ENCODE data around the gene SORCS1. TPM values are rescaled to one million over a fixed set of nuclear protein-coding genes. Genes with fewer than 3 reads are reported as not detected.

SORCS1 gene
- total RNA-seq, 4 donors from 2014 or later = 1.2 to 11.8 (median 6.2) TPM

- 81 to 92% methylated on average over 2 of the region's 2 CpGs for WGBS, 2 donors
- intact Hi-C loops (cut with DNase I) = no loop called here
- no peak for TF ChIP-seq CTCF (IDR thresholded peaks at IDR 0.05)
- no peak for TF ChIP-seq POLR2A (IDR thresholded peaks at IDR 0.05)
Measured at GRCh38 chr10:106722524-106722923, 442.0 kb downstream of the SORCS1 start.

GRCh38 chr10:106720683-106721082, 443.8 kb downstream of the SORCS1 start:
- no peak overlapping the region for H3K27ac ChIP-seq
- H3K4me3 ChIP-seq (replicated peaks in 1 of 3) = no peak overlapping the region
- intact Hi-C loops (cut with DNase I) = no loop called here
- no peak for DNase-seq
- no peaks in the 10 kb centered on the region for H3K27me3 ChIP-seq
- 82 to 83% methylated on average over 2 of the region's 2 CpGs for WGBS, 2 donors
- TF ChIP-seq CTCF (IDR thresholded peaks at IDR 0.05) = no peak
- TF ChIP-seq POLR2A (IDR thresholded peaks at IDR 0.05) = no peak
- H3K4me1 ChIP-seq = peaks cover 0 to 2% of the 10 kb centered on the region in 2 donors
- H3K9me3 ChIP-seq = no peaks in the 10 kb centered on the region
- no peaks in the 10 kb centered on the region for H3K36me3 ChIP-seq

More at GRCh38 chr10:106722524-106722923, 442.0 kb downstream of the SORCS1 start:
- Histone ChIP-seq H3K4me1 (no peaks in the 10 kb centered on the region), H3K4me3 (replicated peaks in 1 of 3) (no peak overlapping the region), H3K27me3 (no peaks in the 10 kb centered on the region), H3K36me3 (no peaks in the 10 kb centered on the region), H3K27ac (no peak overlapping the region), H3K9me3 (no peaks in the 10 kb centered on the region)
- no peak for DNase-seq

- WGBS, 2 donors = 52 to 72% methylated on average over 1 of the region's 1 CpG
- intact Hi-C loops (cut with DNase I) = no loop called here
- H3K27ac ChIP-seq = no peak overlapping the region
- no peak for TF ChIP-seq POLR2A (IDR thresholded peaks at IDR 0.05)
- TF ChIP-seq CTCF (IDR thresholded peaks at IDR 0.05) = no peak
- H3K4me1 ChIP-seq = peaks cover 0 to 2% of the 10 kb centered on the region in 2 donors
- no peak for DNase-seq
- H3K4me3 ChIP-seq (replicated peaks in 1 of 3) = no peak overlapping the region
- H3K27me3 ChIP-seq = no peaks in the 10 kb centered on the region
- no peaks in the 10 kb centered on the region for H3K36me3 ChIP-seq
- H3K9me3 ChIP-seq = no peaks in the 10 kb centered on the region
Measured at GRCh38 chr10:106716381-106716780, 448.1 kb downstream of the SORCS1 start.

- TF ChIP-seq CTCF (IDR thresholded peaks at IDR 0.05) = no peak
- no peak for TF ChIP-seq POLR2A (IDR thresholded peaks at IDR 0.05)
- Histone ChIP-seq H3K9me3 (no peaks in the 10 kb centered on the region), H3K4me3 (replicated peaks in 1 of 3) (no peak overlapping the region), H3K27ac (no peak overlapping the region), H3K4me1 (peaks cover 0 to 2% of the 10 kb centered on the region in 2 donors), H3K27me3 (no peaks in the 10 kb centered on the region), H3K36me3 (no peaks in the 10 kb centered on the region)
- DNase-seq = no peak
- intact Hi-C loops (cut with DNase I) = no loop called here
- WGBS, 2 donors = 75 to 77% methylated on average over 6 of the region's 6 CpGs
Measured at GRCh38 chr10:106714734-106715555, 449.6 kb downstream of the SORCS1 start.

GRCh38 chr10:106713846-106714245, 450.7 kb downstream of the SORCS1 start:
- intact Hi-C loops (cut with DNase I) = no loop called here
- Histone ChIP-seq H3K27ac (no peak overlapping the region), H3K9me3 (no peaks in the 10 kb centered on the region), H3K4me1 (peaks cover 0 to 2% of the 10 kb centered on the region in 2 donors), H3K27me3 (no peaks in the 10 kb centered on the region), H3K4me3 (replicated peaks in 1 of 3) (no peak overlapping the region), H3K36me3 (no peaks in the 10 kb centered on the region)
- peak; percentile 55 to 64 for DNase-seq
- 24 to 38% methylated on average over 2 of the region's 2 CpGs for WGBS, 2 donors
- TF ChIP-seq POLR2A (IDR thresholded peaks at IDR 0.05) (no peak), CTCF (IDR thresholded peaks at IDR 0.05) (no peak)

Data from thyroid gland (tissue), 4 donors.